ENCODE data around the gene SLC25A19. TPM values are rescaled to one million over a fixed set of nuclear protein-coding genes. Genes with fewer than 3 reads are reported as not detected.
A peak's percentile ranks its signal among the peaks of the same experiment; 100 is the strongest.

SLC25A19 gene
- total RNA-seq, 1 donor from 2014 or later = 1.0 TPM

GRCh38 chr17:75238020-75238580 is 51.1 kb downstream of the SLC25A19 start:
- Histone ChIP-seq H3K9me3 (ENCODE audit: control insufficient read depth in 3 of 3, low read length in 3 of 3) (no peaks in the 10 kb centered on the region), H3K27ac (ENCODE audit: low read depth, low read length) (no peak overlapping the region), H3K27me3 (ENCODE audit: control insufficient read depth in 3 of 3, insufficient read depth in 3 of 3, low read length in 3 of 3) (no peaks in the 10 kb centered on the region), H3K4me3 (ENCODE audit: low read length in 3 of 3) (no peak overlapping the region), H3K9ac (ENCODE audit: low read depth in 1 of 3, low read length in 3 of 3) (no peak overlapping the region), H3K36me3 (ENCODE audit: control insufficient read depth in 3 of 3, insufficient read depth in 3 of 3, low read length in 3 of 3) (peaks cover 74 to 80% (median 79%) of the 10 kb centered on the region in 3 donors), H3K4me1 (ENCODE audit: control insufficient read depth in 3 of 3, insufficient read depth in 3 of 3, low read length in 3 of 3) (peaks cover 10 to 29% (median 21%) of the 10 kb centered on the region in 3 donors)

DNA sequence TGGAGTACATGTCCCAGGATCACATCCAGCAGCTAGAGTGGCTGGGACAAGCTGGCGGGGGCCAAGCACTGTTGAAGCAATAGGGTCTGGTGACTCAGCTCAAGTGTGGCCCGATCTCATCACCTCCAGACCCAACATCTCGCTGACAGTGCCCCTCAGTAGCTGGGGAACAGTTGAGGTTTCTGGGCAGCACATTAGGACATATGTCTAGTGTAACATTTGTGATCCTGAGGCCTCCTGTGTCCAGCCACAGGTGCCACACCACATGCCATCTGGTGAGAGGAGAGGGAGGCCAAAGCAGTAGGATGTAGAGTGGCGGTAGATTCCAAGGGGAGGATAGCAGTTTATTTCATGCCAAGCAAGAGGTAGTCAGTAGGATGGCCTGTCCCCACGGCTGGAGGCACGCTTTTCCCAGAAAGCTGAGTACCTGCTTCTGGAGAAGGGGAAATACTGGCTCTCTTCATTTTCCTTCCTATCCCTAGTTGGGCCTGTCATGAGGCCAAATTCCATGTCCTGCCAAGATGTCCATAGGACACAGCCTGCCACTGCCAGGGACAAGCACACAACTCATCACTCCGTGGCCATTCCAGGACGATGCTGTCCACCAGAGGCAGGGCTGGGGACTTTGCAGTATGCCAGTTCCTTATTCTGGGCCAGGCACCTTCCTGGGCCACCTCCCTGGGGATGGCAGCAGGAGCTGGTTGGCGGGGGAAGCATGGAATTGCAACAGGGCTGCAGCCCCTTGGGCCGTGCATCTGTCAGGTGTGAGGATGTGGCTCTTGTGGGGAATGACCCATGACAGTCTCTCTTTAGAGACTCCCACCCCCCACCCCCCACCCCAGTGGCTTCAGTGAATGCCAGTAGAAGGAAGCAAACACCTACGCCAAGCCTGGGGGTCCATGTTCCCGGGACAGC is 51.9 kb downstream of the SLC25A19 start:
- Histone ChIP-seq H3K4me3 (ENCODE audit: low read length in 3 of 3) (no peak overlapping the region), H3K9ac (ENCODE audit: low read depth in 1 of 3, low read length in 3 of 3) (peak overlapping the region in 1 of 3 donors; percentile 40), H3K4me1 (ENCODE audit: control insufficient read depth in 3 of 3, insufficient read depth in 3 of 3, low read length in 3 of 3) (peaks cover 9 to 26% (median 20%) of the 10 kb centered on the region in 3 donors), H3K36me3 (ENCODE audit: control insufficient read depth in 3 of 3, insufficient read depth in 3 of 3, low read length in 3 of 3) (peaks cover 74 to 80% (median 80%) of the 10 kb centered on the region in 3 donors), H3K27me3 (ENCODE audit: control insufficient read depth in 3 of 3, insufficient read depth in 3 of 3, low read length in 3 of 3) (no peaks in the 10 kb centered on the region), H3K27ac (ENCODE audit: low read depth, low read length) (no peak overlapping the region), H3K9me3 (ENCODE audit: control insufficient read depth in 3 of 3, low read length in 3 of 3) (no peaks in the 10 kb centered on the region)

DNA sequence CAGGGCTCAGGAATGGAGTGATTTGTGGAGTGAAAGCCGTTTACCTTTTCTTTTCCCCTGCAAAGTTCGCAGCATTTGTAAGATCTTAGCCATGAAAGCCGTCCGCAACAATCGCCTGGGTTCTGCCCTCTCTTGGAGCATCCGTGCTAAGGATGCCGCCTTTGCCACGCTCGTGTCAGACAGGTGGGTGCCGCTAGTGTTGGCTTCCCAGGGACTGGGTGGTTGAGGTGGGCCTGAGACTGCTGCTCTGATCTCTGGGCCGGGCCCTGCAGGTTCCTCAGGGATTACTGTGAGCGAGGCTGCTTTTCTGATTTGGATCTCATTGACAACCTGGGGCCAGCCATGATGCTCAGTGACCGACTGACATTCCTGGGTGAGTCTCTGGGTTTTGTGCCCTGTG is 56.4 kb downstream of the SLC25A19 start:
- Histone ChIP-seq H3K9me3 (ENCODE audit: control insufficient read depth in 3 of 3, low read length in 3 of 3) (no peaks in the 10 kb centered on the region), H3K36me3 (ENCODE audit: control insufficient read depth in 3 of 3, insufficient read depth in 3 of 3, low read length in 3 of 3) (peaks cover 66 to 83% (median 74%) of the 10 kb centered on the region in 3 donors), H3K27ac (ENCODE audit: low read depth, low read length) (no peak overlapping the region), H3K27me3 (ENCODE audit: control insufficient read depth in 3 of 3, insufficient read depth in 3 of 3, low read length in 3 of 3) (no peaks in the 10 kb centered on the region), H3K9ac (ENCODE audit: low read depth in 1 of 3, low read length in 3 of 3) (peak overlapping the region in 1 of 3 donors; percentile 3), H3K4me3 (ENCODE audit: low read length in 3 of 3) (no peak overlapping the region), H3K4me1 (ENCODE audit: control insufficient read depth in 3 of 3, insufficient read depth in 3 of 3, low read length in 3 of 3) (peaks cover 0 to 10% (median 2%) of the 10 kb centered on the region in 3 donors)

- no peak overlapping the region for H3K9ac ChIP-seq (ENCODE audit: low read depth in 1 of 3, low read length in 3 of 3)
Measured at GRCh38 chr17:75231741-75232464, 57.3 kb downstream of the SLC25A19 start.

GRCh38 chr17:75231071-75231470 is 58.2 kb downstream of the SLC25A19 start:
- Histone ChIP-seq H3K27ac (ENCODE audit: low read depth, low read length) (no peak overlapping the region), H3K36me3 (ENCODE audit: control insufficient read depth in 3 of 3, insufficient read depth in 3 of 3, low read length in 3 of 3) (peaks cover 62 to 79% (median 70%) of the 10 kb centered on the region in 3 donors), H3K9ac (ENCODE audit: low read depth in 1 of 3, low read length in 3 of 3) (no peak overlapping the region), H3K27me3 (ENCODE audit: control insufficient read depth in 3 of 3, insufficient read depth in 3 of 3, low read length in 3 of 3) (no peaks in the 10 kb centered on the region), H3K9me3 (ENCODE audit: control insufficient read depth in 3 of 3, low read length in 3 of 3) (no peaks in the 10 kb centered on the region), H3K4me3 (ENCODE audit: low read length in 3 of 3) (no peak overlapping the region), H3K4me1 (ENCODE audit: control insufficient read depth in 3 of 3, insufficient read depth in 3 of 3, low read length in 3 of 3) (peaks cover 0 to 4% (median 0%) of the 10 kb centered on the region in 3 donors)

More at GRCh38 chr17:75231741-75232464, 57.3 kb downstream of the SLC25A19 start:
- H3K4me1 ChIP-seq (ENCODE audit: control insufficient read depth in 3 of 3, insufficient read depth in 3 of 3, low read length in 3 of 3) = peaks cover 0 to 4% (median 0%) of the 10 kb centered on the region in 3 donors
- H3K36me3 ChIP-seq (ENCODE audit: control insufficient read depth in 3 of 3, insufficient read depth in 3 of 3, low read length in 3 of 3) = peaks cover 60 to 79% (median 68%) of the 10 kb centered on the region in 3 donors
- no peaks in the 10 kb centered on the region for H3K27me3 ChIP-seq (ENCODE audit: control insufficient read depth in 3 of 3, insufficient read depth in 3 of 3, low read length in 3 of 3)
- H3K4me3 ChIP-seq (ENCODE audit: low read length in 3 of 3) = no peak overlapping the region
- H3K9me3 ChIP-seq (ENCODE audit: control insufficient read depth in 3 of 3, low read length in 3 of 3) = no peaks in the 10 kb centered on the region
- no peak overlapping the region for H3K27ac ChIP-seq (ENCODE audit: low read depth, low read length)

DNA sequence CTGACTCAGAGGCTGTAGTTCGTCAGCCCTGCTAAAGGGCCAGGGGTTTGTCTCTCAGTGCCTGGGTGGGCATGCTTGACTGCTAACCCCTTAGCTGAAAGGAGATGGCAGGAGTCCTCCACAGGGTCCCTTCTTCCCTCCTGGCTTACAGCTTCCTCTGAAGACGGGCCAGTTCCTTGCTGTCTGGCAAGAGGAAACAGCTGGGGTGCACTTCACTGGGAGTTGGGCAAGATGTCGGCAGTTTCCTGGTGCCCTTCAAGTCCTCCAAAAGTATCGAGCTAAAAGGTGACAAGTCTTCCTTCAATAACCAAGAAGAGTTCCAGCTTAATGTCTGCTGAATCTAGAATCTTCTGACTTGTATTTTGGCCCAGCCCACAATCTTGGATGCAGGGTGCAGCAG is 60.4 kb downstream of the SLC25A19 start:
- Histone ChIP-seq H3K4me3 (ENCODE audit: low read length in 3 of 3) (no peak overlapping the region), H3K4me1 (ENCODE audit: control insufficient read depth in 3 of 3, insufficient read depth in 3 of 3, low read length in 3 of 3) (peaks cover 0 to 4% (median 0%) of the 10 kb centered on the region in 3 donors), H3K36me3 (ENCODE audit: control insufficient read depth in 3 of 3, insufficient read depth in 3 of 3, low read length in 3 of 3) (peaks cover 60 to 72% (median 63%) of the 10 kb centered on the region in 3 donors), H3K9ac (ENCODE audit: low read depth in 1 of 3, low read length in 3 of 3) (no peak overlapping the region), H3K9me3 (ENCODE audit: control insufficient read depth in 3 of 3, low read length in 3 of 3) (no peaks in the 10 kb centered on the region), H3K27me3 (ENCODE audit: control insufficient read depth in 3 of 3, insufficient read depth in 3 of 3, low read length in 3 of 3) (no peaks in the 10 kb centered on the region), H3K27ac (ENCODE audit: low read depth, low read length) (peak overlapping the region; percentile 32)

DNA sequence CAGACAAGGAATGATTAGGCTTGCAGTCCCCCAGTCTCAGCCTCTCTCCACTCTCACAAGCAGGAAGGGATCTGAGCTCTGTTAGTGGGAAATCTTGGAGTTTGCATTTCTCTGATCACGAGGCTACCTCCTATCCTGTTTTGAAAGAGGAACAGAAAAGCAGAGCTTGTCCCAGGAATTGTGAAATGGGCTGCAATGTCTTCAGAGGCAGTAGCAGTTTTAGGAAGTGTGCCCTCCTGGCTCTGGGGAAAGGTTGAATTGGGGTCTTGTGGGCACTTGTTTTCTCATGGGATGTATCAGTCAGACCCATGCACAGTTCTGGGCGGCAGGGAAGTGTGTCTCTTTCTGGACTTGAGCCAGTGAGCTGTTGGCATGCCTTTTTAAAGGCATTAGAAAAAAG is 60.9 kb downstream of the SLC25A19 start:
- H3K27ac ChIP-seq (ENCODE audit: low read depth, low read length) = peak overlapping the region; percentile 21
- peaks cover 0 to 4% (median 0%) of the 10 kb centered on the region in 3 donors for H3K4me1 ChIP-seq (ENCODE audit: control insufficient read depth in 3 of 3, insufficient read depth in 3 of 3, low read length in 3 of 3)
- H3K4me3 ChIP-seq (ENCODE audit: low read length in 3 of 3) = no peak overlapping the region
- peaks cover 62 to 72% (median 65%) of the 10 kb centered on the region in 3 donors for H3K36me3 ChIP-seq (ENCODE audit: control insufficient read depth in 3 of 3, insufficient read depth in 3 of 3, low read length in 3 of 3)
- no peaks in the 10 kb centered on the region for H3K27me3 ChIP-seq (ENCODE audit: control insufficient read depth in 3 of 3, insufficient read depth in 3 of 3, low read length in 3 of 3)
- no peaks in the 10 kb centered on the region for H3K9me3 ChIP-seq (ENCODE audit: control insufficient read depth in 3 of 3, low read length in 3 of 3)
- H3K9ac ChIP-seq (ENCODE audit: low read depth in 1 of 3, low read length in 3 of 3) = no peak overlapping the region

- Histone ChIP-seq H3K9ac (ENCODE audit: low read depth in 1 of 3, low read length in 3 of 3) (no peak overlapping the region), H3K4me3 (ENCODE audit: low read length in 3 of 3) (no peak overlapping the region), H3K27me3 (ENCODE audit: control insufficient read depth in 3 of 3, insufficient read depth in 3 of 3, low read length in 3 of 3) (no peaks in the 10 kb centered on the region), H3K27ac (ENCODE audit: low read depth, low read length) (no peak overlapping the region), H3K9me3 (ENCODE audit: control insufficient read depth in 3 of 3, low read length in 3 of 3) (no peaks in the 10 kb centered on the region), H3K36me3 (ENCODE audit: control insufficient read depth in 3 of 3, insufficient read depth in 3 of 3, low read length in 3 of 3) (peaks cover 59 to 71% (median 61%) of the 10 kb centered on the region in 3 donors), H3K4me1 (ENCODE audit: control insufficient read depth in 3 of 3, insufficient read depth in 3 of 3, low read length in 3 of 3) (peaks cover 0 to 4% (median 0%) of the 10 kb centered on the region in 3 donors)
Measured at GRCh38 chr17:75227729-75228128, 61.5 kb downstream of the SLC25A19 start.

- H3K4me1 ChIP-seq (ENCODE audit: control insufficient read depth in 3 of 3, insufficient read depth in 3 of 3, low read length in 3 of 3) = peaks cover 0 to 4% (median 0%) of the 10 kb centered on the region in 3 donors
- no peaks in the 10 kb centered on the region for H3K9me3 ChIP-seq (ENCODE audit: control insufficient read depth in 3 of 3, low read length in 3 of 3)
- H3K27me3 ChIP-seq (ENCODE audit: control insufficient read depth in 3 of 3, insufficient read depth in 3 of 3, low read length in 3 of 3) = no peaks in the 10 kb centered on the region
- no peak overlapping the region for H3K9ac ChIP-seq (ENCODE audit: low read depth in 1 of 3, low read length in 3 of 3)
- H3K27ac ChIP-seq (ENCODE audit: low read depth, low read length) = no peak overlapping the region
- H3K4me3 ChIP-seq (ENCODE audit: low read length in 3 of 3) = no peak overlapping the region
- H3K36me3 ChIP-seq (ENCODE audit: control insufficient read depth in 3 of 3, insufficient read depth in 3 of 3, low read length in 3 of 3) = peaks cover 41 to 57% (median 45%) of the 10 kb centered on the region in 3 donors
Measured at GRCh38 chr17:75225016-75225415, 64.2 kb downstream of the SLC25A19 start.
